Kidney tubule cell (primary cell): ENCODE data around the gene PDZD2.
"Not testable (repeated sequence)": the region's sequence is repeated elsewhere in the genome, so short reads cannot be mapped to it uniquely, and the experiment has no call there.

Source experiments
- DNase-seq: peaks from one replicate; pipeline ENCODE4 v3.0.0-alpha.2; 2018; ENCODE audit warnings: low spot score

PDZD2 gene

DNA sequence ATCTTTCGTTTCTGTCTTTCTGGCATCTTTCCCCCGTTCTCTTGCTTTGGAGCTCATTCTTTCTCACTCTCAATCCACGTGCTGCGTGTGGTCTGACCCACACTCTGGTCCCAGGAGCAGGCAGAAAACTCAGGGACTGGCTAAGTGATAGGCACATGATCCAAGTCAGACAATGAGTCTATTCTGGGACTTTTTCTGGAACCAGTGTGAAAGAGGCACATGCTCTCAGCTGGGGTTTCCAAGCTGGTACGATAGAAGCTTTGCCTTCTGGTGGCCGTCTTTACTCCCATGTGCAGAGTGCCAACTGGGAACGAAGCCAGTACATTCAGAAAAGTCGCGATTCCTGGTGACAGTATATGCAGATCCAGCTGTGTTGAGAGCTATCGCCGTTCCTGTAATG is 94.4 kb downstream of the PDZD2 start:
- DNase-seq: no peak

DNA sequence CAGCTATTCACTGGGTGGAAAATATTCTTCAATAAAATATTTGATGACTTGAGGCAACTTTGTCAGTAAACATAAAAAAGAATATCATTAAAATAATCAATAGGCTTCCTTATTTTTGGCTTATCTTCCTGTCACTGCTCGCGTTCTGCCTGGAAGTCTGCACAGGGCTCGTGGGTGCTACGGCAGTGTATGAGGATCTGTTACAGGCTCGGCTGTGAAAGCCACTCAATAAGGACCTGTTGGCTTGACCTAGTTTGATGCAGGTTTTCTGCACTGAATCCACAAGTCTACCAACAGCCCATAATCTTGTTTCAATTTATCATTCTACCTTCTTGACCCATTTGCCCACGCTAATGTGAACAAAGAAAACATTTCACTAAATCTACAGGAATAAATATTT is 97.2 kb downstream of the PDZD2 start:
- no peak for DNase-seq

DNA sequence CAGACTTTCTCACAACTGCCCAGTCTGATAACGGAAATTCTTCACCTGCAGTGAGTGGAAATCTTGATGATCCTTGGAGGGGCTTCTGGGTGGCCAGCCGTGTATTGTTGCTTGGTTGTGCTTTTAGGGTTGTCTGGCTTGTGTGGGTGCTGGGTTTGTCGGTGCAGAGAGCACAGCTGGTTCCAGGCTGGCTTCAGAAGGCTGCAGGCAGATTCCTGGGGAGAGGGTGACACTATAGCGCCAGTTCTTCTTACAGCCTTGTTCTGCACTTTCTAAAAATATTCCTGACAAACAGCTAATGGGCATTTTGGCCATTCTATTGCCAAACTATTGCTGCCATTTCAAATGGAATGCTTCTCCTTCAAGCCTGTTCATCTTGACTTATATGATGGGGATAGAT is 99.3 kb downstream of the PDZD2 start:
- no peak for DNase-seq

DNA sequence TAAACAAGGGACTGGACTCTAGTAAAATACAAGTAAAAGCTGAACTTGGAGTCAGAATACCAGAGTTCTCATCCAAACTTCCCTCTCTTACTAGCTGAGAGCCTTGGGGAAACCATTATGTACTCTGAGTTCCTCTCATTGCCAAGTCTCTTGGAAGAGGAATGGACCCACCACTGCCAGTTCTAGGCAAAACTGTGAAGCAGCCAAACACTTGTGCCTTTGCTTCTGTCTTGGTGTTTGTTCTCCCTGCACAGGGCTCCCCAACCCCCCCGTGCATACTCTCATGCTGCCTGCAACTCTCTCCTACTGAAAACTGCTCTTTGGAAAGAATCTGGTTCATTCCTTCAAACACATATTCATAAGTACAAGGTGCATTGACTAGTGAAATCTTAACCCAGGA is 102.6 kb downstream of the PDZD2 start:
- no peak for DNase-seq

DNA sequence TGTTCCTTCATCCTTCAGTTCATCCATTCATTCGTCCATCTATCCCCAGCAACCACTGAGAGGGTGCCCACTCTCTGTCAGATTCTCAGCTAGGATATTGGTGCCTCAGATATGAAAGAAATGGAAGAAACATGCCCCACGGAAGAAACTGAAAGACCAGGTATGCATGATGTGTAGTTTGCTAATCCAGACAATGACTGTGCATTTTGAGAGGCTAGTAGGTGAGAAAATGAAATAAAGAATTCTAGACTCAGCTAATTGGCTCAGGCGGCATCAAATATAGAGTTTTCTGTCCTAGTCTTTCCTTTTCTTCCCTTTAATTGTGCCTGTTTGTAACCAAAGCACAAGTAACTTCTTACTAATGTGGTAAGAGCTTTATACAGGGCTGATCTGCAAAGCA is 104.7 kb downstream of the PDZD2 start:
- DNase-seq: no peak

DNA sequence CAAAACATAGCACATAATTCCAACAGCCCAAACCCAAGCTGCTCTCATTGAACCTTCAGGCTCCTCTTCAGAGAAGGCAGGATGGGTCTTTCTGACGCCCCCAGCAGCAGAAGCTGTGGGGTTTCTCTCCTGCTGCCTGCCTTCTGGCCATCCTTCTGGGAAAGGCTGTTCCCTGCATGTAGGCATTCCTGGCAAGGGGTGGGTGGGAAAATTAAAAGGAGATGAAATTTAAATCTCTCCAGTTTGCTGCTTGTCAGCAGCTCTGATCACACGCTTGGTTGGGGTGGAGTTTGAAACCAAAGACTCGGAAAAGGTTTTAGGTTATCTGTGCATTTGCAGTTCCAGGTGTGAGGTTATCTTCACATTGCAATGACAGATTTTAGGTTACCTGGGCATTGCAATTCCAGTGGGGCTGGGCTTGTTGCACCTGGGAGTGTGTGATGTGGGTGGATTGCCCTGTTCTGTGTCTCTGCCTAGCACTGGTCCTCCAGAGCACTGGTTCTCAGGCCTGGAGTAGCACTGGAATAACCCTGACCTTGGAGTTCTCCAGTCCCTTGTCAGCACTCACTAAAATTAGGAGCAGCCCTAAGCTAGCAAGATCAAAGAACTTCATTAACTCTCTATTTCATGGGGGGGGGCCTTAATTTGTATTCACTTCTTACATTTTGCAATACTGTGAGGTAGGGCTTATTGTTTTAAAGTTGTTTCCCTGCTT is 109.7 kb downstream of the PDZD2 start:
- DNase-seq: no peak

DNA sequence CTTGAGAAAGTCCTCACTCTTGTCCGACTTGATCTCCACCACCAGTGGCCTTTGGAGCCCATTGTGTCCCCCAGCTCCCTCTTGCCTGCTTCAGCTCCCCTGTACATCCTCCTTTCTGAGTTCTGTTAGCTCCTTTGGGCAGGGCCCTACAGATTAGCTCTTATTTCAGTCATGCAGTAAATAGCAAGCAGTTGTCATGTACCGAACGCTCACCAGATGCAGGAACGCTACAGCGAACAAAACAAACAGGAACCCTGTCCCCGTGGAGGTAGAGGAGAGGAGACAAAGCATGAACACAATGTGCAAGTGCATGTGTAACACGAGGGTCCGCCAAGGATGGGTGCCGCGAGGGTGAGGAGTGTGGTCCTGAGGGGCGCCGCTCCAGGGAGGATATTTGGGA is 111.3 kb downstream of the PDZD2 start:
- no peak for DNase-seq

DNA sequence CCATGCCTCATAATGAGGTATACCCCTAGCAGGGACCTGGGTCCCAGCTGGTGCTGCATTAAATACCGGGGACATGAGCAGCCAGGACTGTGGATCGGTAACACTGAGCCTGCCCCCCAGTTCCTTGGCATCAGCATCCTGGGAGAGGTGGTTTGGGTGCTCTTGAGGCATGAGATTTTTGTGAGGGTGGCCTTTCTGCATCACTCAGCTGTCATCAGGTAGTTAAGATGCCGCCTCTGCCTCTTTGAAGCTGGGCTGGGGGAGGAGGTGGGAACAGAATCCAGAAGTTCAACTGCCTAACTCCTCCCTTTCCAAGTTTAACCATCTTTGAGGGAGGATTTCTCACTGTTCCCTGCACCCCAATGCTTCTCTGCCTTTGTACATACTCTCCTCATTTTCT is 112.7 kb downstream of the PDZD2 start:
- no peak for DNase-seq

DNA sequence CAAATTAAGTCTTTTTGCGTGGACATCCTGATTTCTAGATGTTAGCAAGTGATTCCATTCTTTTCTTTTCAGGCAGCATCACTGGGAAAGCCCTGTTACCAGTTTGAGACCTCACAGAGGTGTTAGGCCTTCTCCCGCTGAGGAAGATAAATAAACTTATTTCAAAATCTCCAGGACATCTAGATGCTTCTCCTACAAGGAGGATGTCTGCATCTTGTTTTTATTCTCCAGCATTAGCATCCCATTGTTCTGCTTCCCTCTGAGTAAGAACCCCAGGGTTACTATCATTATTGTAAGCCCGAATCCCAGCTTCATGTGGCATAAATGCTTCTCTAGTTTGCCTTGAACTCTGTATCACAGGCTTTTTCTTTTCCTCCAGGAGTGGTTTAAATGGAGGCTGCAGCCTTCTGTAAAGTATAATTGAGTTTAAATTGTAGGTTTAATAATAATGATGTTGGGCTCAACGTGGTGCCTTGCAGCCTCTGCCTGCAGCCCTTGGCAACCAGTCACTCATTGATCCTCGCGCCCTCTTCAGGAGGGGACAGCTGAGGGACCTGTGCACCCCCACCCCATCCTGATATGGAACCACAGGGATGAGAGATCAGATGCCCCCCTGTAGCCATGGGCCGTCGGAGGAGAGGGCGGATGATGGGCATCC is 114.9 kb downstream of the PDZD2 start:
- DNase-seq: no peak

DNA sequence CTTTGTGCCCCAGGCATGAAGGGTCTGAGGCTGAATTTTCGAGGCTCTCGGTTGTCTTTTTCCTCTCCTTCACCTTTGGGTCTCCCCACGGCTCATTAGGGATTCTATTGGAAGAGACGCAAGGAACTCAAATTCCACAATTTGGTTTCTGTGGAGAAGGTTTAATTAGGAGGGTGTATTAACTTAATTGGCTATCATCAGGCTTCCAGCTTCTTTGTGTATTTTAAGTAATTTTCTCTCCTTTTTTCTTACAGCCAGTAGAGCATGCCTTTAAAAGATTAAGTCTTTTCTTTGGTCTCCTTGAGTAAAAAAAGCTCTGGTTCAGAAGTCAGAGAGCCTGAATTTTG is 115.4 kb downstream of the PDZD2 start:
- no peak for DNase-seq

DNA sequence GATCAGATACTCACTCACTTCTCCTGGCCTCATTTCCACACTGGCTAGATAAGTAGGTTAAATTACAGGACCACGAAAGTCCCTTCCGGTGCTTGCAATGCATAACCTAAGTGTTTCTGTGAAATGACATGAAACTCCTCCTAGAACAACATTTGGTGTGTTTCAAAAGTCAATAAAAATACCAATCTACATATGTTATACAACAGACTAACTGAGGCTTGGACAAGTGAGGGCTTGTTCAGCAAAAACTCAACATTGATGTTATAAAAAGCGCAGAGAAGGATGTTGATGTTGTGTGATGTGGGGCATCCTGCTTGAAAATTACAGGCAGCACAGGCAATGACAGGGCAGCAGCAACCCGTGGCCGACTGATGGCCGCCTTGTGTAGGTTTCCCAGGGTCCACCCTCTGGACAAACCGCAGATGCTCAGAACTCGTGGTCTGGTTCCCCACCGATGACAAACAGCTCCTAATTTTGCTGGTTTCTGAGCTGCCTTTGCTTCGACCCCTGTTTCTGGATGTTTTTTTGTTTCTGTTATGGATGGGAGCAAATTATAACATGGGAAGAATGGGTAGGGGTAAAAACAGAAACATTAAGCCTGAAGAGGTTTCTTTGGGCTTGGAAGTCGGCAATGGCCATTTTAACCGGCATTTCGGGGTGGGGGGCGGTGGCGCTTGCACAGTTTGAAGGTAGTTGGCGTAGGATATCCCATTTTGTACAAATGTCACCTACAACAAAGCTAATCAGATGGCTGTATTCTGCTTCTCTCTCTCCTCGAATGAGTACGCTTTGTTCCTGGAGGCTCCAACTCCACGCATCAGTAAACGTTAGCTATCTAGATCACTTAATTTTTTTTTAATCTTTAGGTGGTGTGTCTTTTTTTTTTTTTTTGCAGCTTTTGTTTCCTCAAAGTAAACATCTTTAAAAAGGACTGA is 116.1 kb downstream of the PDZD2 start:
- DNase-seq: no peak

DNA sequence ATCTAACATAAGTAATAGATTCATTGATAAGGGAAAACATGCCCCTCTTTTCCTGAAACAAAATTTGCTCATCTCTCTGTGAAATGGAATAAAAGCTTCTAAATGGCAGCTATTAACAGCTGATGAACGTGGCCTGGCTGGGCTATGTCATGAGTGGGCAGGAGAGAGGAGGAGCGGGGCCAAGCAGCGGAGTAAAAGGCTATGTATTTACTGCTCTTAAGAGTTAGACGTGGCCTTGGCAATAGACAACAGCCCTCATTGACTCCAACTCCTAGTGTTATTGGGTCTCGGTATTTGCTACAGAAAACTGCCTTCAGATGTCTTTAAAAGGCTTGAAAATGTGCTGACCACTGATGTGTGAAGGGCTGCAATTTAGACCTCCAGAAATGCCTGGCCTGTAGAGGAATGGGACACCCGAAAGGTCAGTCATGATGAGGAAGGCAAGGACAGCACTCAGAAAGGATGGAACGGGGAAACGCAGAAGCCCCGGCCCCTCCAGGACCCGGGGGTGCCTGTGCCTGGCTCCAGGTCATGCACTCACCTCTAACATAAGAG is 116.8 kb downstream of the PDZD2 start:
- DNase-seq: no peak

DNA sequence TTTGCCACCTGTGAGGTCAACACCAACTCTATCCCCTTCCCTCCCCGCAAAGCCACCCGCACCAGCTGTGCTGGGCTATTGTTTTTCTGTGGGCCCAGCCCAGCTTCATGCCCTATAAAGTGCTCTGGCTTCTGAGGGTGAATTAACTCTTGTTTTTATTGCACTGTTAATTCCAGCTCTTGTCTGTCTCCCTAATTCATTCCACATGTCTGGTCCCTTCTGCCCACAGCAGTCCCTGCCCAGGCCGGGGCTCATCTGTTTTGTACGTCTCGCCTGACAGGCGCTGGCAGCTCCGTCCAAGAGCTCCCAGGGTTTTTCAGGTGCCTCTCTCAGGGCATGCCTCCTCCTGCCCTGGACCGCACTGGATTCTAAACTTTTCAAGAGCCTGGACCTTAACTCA is 118.9 kb downstream of the PDZD2 start:
- no peak for DNase-seq

DNA sequence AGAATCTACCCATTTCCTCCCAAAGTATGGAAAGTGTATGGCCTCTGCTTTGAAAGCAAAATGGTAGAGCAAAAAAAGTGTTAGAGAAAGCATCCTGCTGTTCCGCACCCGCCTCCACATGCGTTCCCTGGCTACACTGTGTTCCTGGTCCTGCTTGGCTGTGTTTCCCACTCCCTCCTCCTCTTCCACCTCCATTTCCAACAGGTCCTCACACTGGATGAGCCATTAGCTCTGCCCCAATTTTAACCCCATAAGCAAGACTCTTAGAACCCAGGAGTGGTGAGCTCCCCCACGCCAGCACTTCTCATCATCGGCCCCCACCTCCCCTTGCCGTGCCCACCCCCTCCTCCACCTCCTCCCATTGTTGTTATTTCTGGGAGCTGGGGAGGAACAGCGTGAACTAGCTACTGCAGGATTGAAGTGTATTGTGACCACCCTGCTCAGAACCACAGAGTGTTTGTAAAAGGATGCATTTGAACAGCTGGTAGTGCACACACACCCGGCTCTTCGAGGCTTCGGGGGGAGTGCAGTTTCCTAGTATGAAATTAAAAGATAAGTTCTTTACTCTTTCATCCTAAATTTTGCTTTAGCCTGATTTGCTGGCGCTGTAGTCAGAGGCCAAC is 120.0 kb downstream of the PDZD2 start:
- DNase-seq: no peak

DNA sequence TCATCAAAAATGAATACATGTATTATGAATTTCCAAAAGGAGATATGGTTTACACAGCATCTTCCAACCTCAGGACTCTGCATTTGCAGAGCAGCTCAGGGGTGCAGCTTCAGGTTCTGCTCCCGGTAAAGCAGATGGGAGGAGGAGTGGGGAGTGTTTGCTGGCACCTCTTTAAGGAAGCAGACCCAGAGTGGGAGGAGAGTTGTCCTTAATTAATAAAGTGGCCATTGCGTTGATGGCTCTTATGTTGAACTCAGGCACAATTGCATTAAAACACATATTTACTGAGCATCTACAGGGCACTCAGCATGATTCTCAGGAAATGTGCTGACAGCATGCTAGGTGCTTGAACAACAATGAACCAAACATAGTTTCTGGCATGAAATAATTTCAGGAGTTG is 121.0 kb downstream of the PDZD2 start:
- DNase-seq: no peak

DNA sequence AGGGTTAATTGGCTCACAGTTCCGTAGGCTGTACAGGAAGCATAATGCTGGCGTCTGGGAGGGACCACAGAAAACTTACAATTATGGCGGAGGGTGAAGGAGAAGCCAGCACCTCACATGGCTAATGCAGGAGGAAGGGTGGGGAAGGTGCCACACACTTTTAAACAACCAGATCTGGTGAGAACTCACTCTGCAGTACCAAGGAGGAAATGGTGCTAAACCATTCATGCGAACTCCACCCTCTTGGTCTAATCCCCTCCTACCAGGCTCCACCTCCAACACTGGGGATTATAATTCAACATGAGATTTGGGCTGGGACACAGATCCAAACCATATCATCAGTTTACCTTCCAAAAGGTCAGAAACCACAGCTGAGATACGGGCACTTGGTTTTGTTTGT is 122.9 kb downstream of the PDZD2 start:
- no peak for DNase-seq

DNA sequence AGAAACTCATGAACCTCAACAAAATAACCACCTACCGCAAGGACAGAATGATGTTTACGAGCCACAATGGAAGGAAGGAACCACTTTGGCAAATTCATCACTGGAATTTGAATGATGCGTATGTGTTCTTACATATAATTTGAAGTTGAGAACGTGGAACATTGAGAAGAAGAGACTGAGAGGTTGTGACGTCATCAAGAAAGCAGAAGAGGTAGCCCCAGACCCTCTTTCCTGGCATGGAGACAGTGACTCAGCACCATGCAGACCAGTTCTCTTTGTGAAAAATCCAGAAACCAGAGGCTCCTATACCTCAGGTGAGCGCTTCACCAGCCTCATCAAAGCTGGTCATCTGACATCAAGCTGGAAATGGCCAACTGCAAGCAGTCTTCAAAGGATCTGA is 124.5 kb downstream of the PDZD2 start:
- no peak for DNase-seq

DNA sequence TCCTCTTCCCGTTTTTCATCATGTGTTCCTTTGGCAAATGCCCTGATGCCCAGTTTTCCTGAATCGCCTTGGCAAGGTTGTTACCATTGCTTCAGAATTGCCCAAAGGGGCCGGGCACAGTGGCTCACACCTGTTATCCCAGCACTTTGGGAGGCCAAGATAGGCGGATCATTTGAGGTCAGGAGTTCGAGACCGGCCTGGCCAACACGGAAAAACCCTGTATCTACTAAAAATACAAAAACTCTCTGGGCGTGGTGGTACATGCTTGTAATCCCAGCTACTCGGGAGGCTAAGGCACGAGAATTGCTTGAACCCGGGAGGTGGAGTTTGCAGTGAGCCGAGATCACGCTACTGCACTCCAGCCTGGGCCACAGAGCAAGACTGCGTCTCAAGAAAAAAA is 125.8 kb downstream of the PDZD2 start:
- not testable (repeated sequence) for DNase-seq

DNA sequence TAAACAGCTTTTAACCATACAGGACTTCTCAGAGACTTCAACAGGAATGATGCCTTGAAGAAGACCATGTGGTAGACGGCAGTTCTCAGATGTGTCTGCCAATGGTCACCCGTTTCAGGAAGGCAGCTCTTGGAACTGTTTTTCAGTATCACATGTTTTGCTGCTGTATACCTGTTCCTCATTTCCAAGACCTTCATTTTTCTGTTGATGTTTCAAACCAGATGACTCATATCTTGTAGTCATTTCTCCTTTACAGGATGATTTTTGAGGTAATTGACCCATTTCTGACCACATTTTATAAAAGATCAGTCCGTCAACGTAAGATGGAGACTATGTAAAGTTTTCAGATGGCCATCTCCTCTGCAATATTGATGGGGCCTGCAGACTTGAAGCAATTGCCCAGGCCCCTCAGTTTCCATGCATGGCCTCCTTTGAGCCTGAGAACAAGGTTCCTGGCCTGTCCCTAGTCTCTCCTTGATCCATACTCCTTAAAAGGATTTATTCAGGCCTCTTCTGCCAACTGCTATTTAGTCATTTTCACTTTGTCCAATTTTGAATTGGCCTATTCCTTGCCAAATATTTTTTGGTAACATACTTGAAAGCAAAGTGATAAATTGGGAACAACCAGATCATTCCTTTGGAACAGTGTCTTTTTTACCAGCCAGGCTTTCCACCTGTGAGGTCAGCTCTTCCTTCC is 128.6 kb downstream of the PDZD2 start:
- no peak for DNase-seq

DNA sequence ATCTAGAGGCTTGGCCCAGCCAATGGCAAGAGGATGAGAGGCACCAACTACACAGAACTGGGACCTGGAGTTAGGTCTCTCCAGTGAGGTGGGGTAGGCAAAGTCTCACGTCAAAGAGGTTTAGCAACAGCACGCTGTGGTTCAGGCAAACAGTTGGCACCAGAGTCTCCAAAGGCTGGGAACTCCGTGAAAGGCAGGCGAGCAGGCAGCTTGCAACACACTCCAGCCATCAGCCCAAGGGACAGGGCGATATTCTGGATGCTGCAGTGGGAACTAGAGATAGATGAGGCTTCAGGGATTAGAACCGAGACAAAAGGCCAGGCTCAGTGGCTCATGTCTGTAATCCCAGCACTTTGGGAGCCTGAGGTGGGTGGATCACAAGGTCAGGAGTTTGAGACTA is 129.1 kb downstream of the PDZD2 start:
- no peak for DNase-seq

DNA sequence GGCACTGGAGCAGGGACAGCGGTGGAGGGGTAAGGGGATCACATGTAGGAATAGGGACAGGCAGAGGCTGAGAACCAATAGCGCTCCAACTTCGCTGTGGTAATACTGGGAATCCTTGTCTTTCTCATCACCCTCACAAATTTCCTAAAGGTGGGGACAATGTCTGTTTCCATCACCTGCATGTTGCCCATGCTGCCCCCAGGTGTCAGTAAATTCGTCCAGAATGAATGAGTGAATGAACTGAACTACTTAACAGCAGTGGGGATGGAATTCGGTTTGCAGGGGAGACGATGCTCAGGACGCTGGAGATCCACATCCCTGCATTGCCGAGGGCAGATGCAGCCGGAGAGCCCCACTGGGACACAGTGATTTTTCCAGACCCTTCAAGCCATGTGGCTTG is 129.9 kb downstream of the PDZD2 start:
- DNase-seq: no peak

DNA sequence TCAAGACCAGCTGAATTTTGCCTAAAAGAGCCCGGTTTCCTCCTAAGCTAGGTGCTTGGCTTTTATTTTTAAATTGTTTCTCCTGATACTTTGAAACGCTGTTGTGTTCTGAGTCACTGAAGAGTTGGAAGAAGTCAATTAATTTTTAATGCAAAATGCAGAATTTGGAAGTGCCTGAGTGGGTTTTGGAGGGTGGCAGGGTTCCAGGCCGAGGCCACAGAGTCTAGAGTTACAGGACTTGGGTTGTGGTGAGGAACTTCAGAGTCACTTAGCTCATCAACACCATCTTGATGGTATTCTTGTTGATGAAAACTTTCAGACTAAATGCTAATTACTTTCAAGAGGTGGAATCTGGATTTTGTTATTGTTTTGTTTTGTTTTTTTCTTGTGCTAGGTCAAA is 130.6 kb downstream of the PDZD2 start:
- no peak for DNase-seq
